ENCODE results near the gene GZF1.

GRCh38 chr20:23334111-23334510, 27.9 kb upstream of the GZF1 start:
- TF ChIP-seq CTCF (IDR thresholded peaks at IDR 0.05) (no peak), POLR2A (IDR thresholded peaks at IDR 0.05) (no peak)

Data from adrenal gland (tissue), 5 donors.